NCI-H2107 treated with DMSO at 0.1 percent for 48 hours (cell line): ENCODE data around the gene OLR1.

ENCODE experiments used
- DNase-seq: peaks from one replicate; lab custom pipeline; 2025; ENCODE audit not compliant: unreplicated experiment; lab: John Stamatoyannopoulos, UW

OLR1 gene

GRCh38 chr12:10110256-10110844 is 61.6 kb downstream of the OLR1 start:
- no peak for DNase-seq
